GM10266 (cell line): Measurements from ENCODE around the gene ASB14.
"Not testable (repeated sequence)": the region's sequence is repeated elsewhere in the genome, so short reads cannot be mapped to it uniquely, and the experiment has no call there.

ENCODE experiments used
- DNase-seq: peaks from one replicate; pipeline ENCODE4 v3.0.0; 2012; ENCODE audit errors: extremely low spot score
- TF ChIP-seq, protein P1 (sequence below): IDR thresholded peaks from 2 replicates; pipeline ENCODE4 v1.5.1; 2012; ENCODE audit warnings: mild to moderate bottlenecking, low read depth; ENCODE audit not compliant: control insufficient read depth, insufficient read depth; ENCODE audit errors: missing control alignments

Gene ASB14

DNA sequence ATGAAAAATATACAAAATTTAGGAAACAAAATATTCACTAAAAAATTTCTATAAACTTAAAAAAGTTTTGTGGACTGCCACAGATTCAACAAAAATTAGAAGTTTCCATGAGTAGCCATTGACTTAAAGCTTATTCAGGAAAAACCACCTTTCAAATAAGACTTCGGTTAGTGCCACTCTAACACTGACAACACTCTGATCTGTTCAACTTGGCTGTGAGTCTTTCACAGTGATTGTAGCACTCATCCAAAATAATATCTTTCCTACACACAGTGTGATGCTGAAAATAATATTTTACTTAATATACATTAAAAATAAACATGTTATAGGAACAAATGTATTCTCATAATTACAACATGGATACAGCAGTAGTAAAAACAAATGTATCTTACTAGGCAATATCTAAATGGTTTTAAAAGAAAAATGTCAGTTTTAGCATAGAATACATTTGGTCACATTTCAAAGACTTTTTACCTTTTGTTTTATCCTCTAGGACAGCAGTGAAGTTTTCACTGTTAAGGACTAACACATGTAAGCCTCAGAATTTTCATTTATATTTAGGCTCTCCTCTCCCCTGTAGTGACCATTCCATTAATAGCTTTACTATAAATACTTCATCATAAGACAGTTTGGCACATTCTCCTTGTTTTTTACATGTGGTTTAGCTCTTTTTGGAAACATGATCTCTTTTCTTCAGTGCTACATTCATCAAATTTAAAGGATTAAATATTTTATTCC, at the start of gene ASB14:
Gene ASB14, minus strand, starts transcription at position 527 of the 738 bp plus-strand sequence. CDS start 652 bp downstream, outside the sequence.
- DNase-seq = no peak
- TF ChIP-seq, protein P1, sequence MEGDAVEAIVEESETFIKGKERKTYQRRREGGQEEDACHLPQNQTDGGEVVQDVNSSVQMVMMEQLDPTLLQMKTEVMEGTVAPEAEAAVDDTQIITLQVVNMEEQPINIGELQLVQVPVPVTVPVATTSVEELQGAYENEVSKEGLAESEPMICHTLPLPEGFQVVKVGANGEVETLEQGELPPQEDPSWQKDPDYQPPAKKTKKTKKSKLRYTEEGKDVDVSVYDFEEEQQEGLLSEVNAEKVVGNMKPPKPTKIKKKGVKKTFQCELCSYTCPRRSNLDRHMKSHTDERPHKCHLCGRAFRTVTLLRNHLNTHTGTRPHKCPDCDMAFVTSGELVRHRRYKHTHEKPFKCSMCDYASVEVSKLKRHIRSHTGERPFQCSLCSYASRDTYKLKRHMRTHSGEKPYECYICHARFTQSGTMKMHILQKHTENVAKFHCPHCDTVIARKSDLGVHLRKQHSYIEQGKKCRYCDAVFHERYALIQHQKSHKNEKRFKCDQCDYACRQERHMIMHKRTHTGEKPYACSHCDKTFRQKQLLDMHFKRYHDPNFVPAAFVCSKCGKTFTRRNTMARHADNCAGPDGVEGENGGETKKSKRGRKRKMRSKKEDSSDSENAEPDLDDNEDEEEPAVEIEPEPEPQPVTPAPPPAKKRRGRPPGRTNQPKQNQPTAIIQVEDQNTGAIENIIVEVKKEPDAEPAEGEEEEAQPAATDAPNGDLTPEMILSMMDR = no peak

DNA sequence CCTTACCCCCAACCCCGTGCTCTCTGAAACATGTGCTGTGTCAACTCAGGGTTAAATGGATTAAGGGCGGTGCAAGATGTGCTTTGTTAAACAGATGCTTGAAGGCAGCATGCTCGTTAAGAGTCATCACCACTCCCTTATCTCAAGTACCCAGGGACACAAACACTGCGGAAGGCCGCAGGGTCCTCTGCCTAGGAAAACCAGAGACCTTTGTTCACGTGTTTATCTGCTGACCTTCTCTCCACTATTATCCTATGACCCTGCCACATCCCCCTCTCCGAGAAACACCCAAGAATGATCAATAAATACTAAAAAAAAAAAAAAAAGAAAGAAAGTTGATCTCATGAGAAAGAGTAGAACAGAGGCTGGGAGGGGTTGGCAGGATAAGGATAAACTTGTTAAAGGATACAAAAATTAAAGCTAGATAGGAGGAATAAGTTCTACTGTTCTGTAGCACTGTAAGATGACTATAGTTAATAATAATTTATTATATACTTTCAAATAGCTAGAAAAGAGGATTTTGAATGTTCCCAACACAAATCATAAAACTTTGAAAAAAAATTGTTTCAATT, 46.7 kb upstream of the ASB14 start:
- DNase-seq = not testable (repeated sequence)

- not testable (repeated sequence) for DNase-seq
Measured at GRCh38 chr3:57338272-57339070, 46.0 kb upstream of the ASB14 start.

GRCh38 chr3:57335283-57335938, 42.9 kb upstream of the ASB14 start:
- TF ChIP-seq, protein P1 = no peak
- DNase-seq = no peak

- DNase-seq = no peak
Measured at GRCh38 chr3:57331078-57331610, 38.7 kb upstream of the ASB14 start.

DNA sequence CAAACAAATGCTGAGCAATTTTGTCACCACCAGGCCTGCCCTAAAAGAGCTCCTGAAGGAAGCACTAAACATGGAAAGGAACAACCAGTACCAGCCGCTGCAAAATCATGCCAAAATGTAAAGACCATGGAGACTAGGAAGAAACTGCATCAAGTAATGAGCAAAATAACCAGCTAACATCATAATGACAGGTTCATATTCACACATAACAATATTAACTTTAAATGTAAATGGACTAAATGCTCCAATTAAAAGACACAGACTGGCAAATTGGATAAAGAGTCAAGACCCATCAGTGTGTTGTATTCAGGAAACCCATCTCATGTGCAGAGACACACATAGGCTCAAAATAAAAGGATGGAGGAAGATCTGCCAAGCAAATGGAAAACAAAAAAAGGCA, 34.0 kb upstream of the ASB14 start:
- DNase-seq = not testable (repeated sequence)

More at GRCh38 chr3:57331078-57331610, 38.7 kb upstream of the ASB14 start:
- TF ChIP-seq, protein P1 = no peak

DNA sequence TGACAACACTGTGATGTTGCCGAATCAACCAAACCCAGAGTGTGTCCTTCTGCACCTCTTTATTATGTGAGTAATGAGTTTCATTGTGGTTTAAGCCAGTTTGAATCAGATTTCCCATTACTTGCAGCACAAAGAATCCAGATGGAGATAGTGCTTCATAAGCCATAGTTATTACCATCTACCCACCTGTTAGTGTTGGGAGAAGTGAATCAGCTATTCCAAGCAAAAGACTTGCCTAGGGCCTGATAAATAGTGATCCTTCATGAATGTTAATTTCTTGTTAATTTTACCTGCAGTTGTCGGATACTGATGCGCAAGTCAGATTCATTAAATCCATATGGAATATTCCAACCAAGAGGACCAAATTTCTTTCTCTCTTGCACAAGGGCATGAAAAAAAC, 21.7 kb upstream of the ASB14 start:
- DNase-seq = no peak
- TF ChIP-seq, protein P1 = no peak

GRCh38 chr3:57309769-57310360, 17.4 kb upstream of the ASB14 start:
- TF ChIP-seq, protein P1 = no peak

GRCh38 chr3:57303520-57303919, 11.0 kb upstream of the ASB14 start:
- DNase-seq = not testable (repeated sequence)

More at GRCh38 chr3:57309769-57310360, 17.4 kb upstream of the ASB14 start:
- no peak for DNase-seq
